WTC11 (cell line): ENCODE measurements around the gene LIFR. TPM values are rescaled to one million over a fixed set of nuclear protein-coding genes. Genes with fewer than 3 reads are reported as not detected.

Experiments
- ATAC-seq: fragments of 200-7000 bp; cut with Tn5 transposase; 2 replicates; pipeline ENCODE4 v1.10.0; 2021; ENCODE audit warnings: mild to moderate bottlenecking, moderate library complexity
- CTCF ChIA-PET: fragments of 300-600 bp; sonication (Branson Sonifier 250); formaldehyde crosslinking; loops from one replicate; lab custom pipeline; 2021; ENCODE audit warnings: antibody characterized with exemption; lab: Charles Lee
- POLR2A ChIA-PET: fragments of 350-600 bp; sonication (Branson Sonifier 250); formaldehyde crosslinking; loops from one replicate; lab custom pipeline; 2021; ENCODE audit warnings: antibody characterized with exemption; lab: Charles Lee
- DNase-seq: peaks from one replicate; pipeline ENCODE4 v3.0.0; 2021; ENCODE audit warnings: low spot score
- H3K27ac Mint-ChIP-seq: 2 replicates; pipeline ENCODE4 v1.8.0; 2021; ENCODE audit warnings: mixed read lengths
- H3K27me3 Mint-ChIP-seq: 2 replicates; pipeline ENCODE4 v1.8.0; 2021; ENCODE audit warnings: low read depth, mild to moderate bottlenecking, moderate library complexity, mixed read lengths
- H3K36me3 Mint-ChIP-seq: 2 replicates; pipeline ENCODE4 v1.8.0; 2021; ENCODE audit warnings: mixed read lengths
- H3K4me1 Mint-ChIP-seq: 2 replicates; pipeline ENCODE4 v1.8.0; 2022; ENCODE audit warnings: mixed read lengths
- H3K4me3 Mint-ChIP-seq: 2 replicates; pipeline ENCODE4 v1.8.0; 2021; ENCODE audit warnings: mild to moderate bottlenecking, moderate library complexity, mixed read lengths
- H3K9me3 Mint-ChIP-seq: 2 replicates; pipeline ENCODE4 v1.8.0; 2021; ENCODE audit warnings: mixed read lengths
- ATF2 ChIP-seq: sonication (generic); formaldehyde crosslinking; IDR thresholded peaks from 2 replicates; pipeline ENCODE4 v1.8.1; 2022; ENCODE audit warnings: low read depth, missing genetic modification reagents, borderline replicate concordance
- CBFB ChIP-seq: sonication (generic); formaldehyde crosslinking; IDR thresholded peaks from 2 replicates; pipeline ENCODE4 v1.8.1; 2022; ENCODE audit warnings: mild to moderate bottlenecking, low read depth, missing genetic modification reagents
- ETV6 ChIP-seq: sonication (generic); formaldehyde crosslinking; IDR thresholded peaks from 2 replicates; pipeline ENCODE4 v1.8.1; 2022; ENCODE audit warnings: mild to moderate bottlenecking, missing genetic modification reagents
- FOXJ3 ChIP-seq: sonication (generic); formaldehyde crosslinking; IDR thresholded peaks from 2 replicates; pipeline ENCODE4 v1.9.0; 2021; ENCODE audit warnings: missing genetic modification reagents, mild to moderate bottlenecking, borderline replicate concordance
- FOXK1 ChIP-seq: sonication (generic); formaldehyde crosslinking; IDR thresholded peaks from 2 replicates; pipeline ENCODE4 v1.8.0; 2022; ENCODE audit warnings: mild to moderate bottlenecking, moderate library complexity, missing genetic modification reagents
- FOXP1 ChIP-seq: sonication (generic); formaldehyde crosslinking; IDR thresholded peaks from 2 replicates; pipeline ENCODE4 v1.8.0; 2022; ENCODE audit warnings: missing genetic modification reagents, mild to moderate bottlenecking, moderate library complexity, borderline replicate concordance
- MYBL2 ChIP-seq: sonication (generic); formaldehyde crosslinking; IDR thresholded peaks from 2 replicates; pipeline ENCODE4 v1.8.1; 2023; ENCODE audit warnings: mild to moderate bottlenecking, moderate library complexity, missing genetic modification reagents
- NFE2L1 ChIP-seq: sonication (generic); formaldehyde crosslinking; IDR thresholded peaks from 2 replicates; pipeline ENCODE4 v1.8.1; 2023; ENCODE audit warnings: missing genetic modification reagents
- PRRX2 ChIP-seq: fragments of 250-450 bp; sonication (Bioruptor Pico); IDR thresholded peaks from 2 replicates; pipeline ENCODE4 v1.8.0; 2021; ENCODE audit warnings: mild to moderate bottlenecking
- SP1 ChIP-seq: sonication (generic); formaldehyde crosslinking; conservative IDR thresholded peaks from 2 replicates; pipeline ENCODE4 v1.8.1; 2022; ENCODE audit warnings: missing genetic modification reagents
- STAT6 ChIP-seq: sonication (generic); formaldehyde crosslinking; conservative IDR thresholded peaks from 2 replicates; pipeline ENCODE4 v1.8.1; 2023; ENCODE audit warnings: mild to moderate bottlenecking, low read depth, missing genetic modification reagents, moderate library complexity
- ZNF121 ChIP-seq: sonication (generic); formaldehyde crosslinking; IDR thresholded peaks from 2 replicates; pipeline ENCODE4 v1.8.0; 2023; ENCODE audit warnings: missing genetic modification reagents
- ZNF232 ChIP-seq: sonication (generic); formaldehyde crosslinking; IDR thresholded peaks from 2 replicates; pipeline ENCODE4 v1.8.0; 2022; ENCODE audit warnings: mild to moderate bottlenecking, missing genetic modification reagents
- ZNF512 ChIP-seq: sonication (generic); formaldehyde crosslinking; IDR thresholded peaks from 2 replicates; pipeline ENCODE4 v1.8.1; 2022; ENCODE audit warnings: missing genetic modification reagents, borderline replicate concordance
- total RNA-seq: library from RNA; stranded (reverse); gene quantifications from 3 replicates; pipeline ENCODE4 v1.2.3, GENCODE V29; 2021
- TF ChIP-seq, protein P1 (sequence below): fragments of 250-450 bp; sonication (Bioruptor Pico); IDR thresholded peaks from 2 replicates; pipeline ENCODE4 v1.8.0; 2021; ENCODE audit warnings: mild to moderate bottlenecking
- TF ChIP-seq, protein P2 (sequence below): fragments of 250-450 bp; sonication (Bioruptor Pico); conservative IDR thresholded peaks from 2 replicates; pipeline ENCODE4 v1.9.0; 2021; ENCODE audit warnings: mild to moderate bottlenecking
- TF ChIP-seq, protein P3 (sequence below): sonication (generic); formaldehyde crosslinking; IDR thresholded peaks from 2 replicates; pipeline ENCODE4 v1.8.1; 2023; ENCODE audit warnings: mild to moderate bottlenecking, moderate library complexity, missing genetic modification reagents
- TF ChIP-seq, protein P4 (sequence below): sonication (generic); formaldehyde crosslinking; IDR thresholded peaks from 2 replicates; pipeline ENCODE4 v1.8.1; 2023; ENCODE audit warnings: mild to moderate bottlenecking, missing genetic modification reagents
- TF ChIP-seq, protein P5 (sequence below): fragments of 250-450 bp; sonication (Bioruptor Pico); IDR thresholded peaks from 2 replicates; pipeline ENCODE4 v1.9.0; 2021; ENCODE audit warnings: moderate library complexity, mild to moderate bottlenecking, inconsistent platforms, borderline replicate concordance

Gene LIFR
- total RNA-seq, 1 experiment from 2014 or later, result 14.4 TPM

GRCh38 chr5:38465702-38466423 is 90.6 kb downstream of the LIFR start (continued):
- no peak for TF ChIP-seq STAT6 (CRISPR knock-in tag)
- TF ChIP-seq ETV6 (CRISPR knock-in tag), result no peak
- TF ChIP-seq, protein P1, sequence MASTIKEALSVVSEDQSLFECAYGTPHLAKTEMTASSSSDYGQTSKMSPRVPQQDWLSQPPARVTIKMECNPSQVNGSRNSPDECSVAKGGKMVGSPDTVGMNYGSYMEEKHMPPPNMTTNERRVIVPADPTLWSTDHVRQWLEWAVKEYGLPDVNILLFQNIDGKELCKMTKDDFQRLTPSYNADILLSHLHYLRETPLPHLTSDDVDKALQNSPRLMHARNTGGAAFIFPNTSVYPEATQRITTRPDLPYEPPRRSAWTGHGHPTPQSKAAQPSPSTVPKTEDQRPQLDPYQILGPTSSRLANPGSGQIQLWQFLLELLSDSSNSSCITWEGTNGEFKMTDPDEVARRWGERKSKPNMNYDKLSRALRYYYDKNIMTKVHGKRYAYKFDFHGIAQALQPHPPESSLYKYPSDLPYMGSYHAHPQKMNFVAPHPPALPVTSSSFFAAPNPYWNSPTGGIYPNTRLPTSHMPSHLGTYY (CRISPR knock-in tag), result no peak

- DNase-seq (no peak), ATAC-seq (no peak)
- Mint-ChIP-seq H3K4me1 (peaks cover 15% of the 10 kb centered on the region), H3K27me3 (no peaks in the 10 kb centered on the region), H3K36me3 (no peaks in the 10 kb centered on the region), H3K9me3 (peaks cover 5% of the 10 kb centered on the region; the same call in 1 of the 2 replicates), H3K4me3 (no peak overlapping the region), H3K27ac (no peak overlapping the region)
- ChIA-PET POLR2A (no interaction called here), CTCF (interaction anchor here (2.6 kb wide), 1 partner anchor 23 kb away, joined by 13 read pairs; no protein-coding TSS in a partner anchor)
- TF ChIP-seq FOXP1, result no peak
- no peak for TF ChIP-seq MYBL2 (CRISPR knock-in tag)
- no peak for TF ChIP-seq ZNF121 (CRISPR knock-in tag)
- TF ChIP-seq FOXK1 (CRISPR knock-in tag), result no peak
- no peak for TF ChIP-seq STAT6 (CRISPR knock-in tag)
- TF ChIP-seq NFE2L1 (CRISPR knock-in tag), result no peak
- no peak for TF ChIP-seq CBFB (CRISPR knock-in tag)
- no peak for TF ChIP-seq PRRX2 (CRISPR knock-in tag)
- no peak for TF ChIP-seq SP1 (CRISPR knock-in tag)
- TF ChIP-seq, protein P2, sequence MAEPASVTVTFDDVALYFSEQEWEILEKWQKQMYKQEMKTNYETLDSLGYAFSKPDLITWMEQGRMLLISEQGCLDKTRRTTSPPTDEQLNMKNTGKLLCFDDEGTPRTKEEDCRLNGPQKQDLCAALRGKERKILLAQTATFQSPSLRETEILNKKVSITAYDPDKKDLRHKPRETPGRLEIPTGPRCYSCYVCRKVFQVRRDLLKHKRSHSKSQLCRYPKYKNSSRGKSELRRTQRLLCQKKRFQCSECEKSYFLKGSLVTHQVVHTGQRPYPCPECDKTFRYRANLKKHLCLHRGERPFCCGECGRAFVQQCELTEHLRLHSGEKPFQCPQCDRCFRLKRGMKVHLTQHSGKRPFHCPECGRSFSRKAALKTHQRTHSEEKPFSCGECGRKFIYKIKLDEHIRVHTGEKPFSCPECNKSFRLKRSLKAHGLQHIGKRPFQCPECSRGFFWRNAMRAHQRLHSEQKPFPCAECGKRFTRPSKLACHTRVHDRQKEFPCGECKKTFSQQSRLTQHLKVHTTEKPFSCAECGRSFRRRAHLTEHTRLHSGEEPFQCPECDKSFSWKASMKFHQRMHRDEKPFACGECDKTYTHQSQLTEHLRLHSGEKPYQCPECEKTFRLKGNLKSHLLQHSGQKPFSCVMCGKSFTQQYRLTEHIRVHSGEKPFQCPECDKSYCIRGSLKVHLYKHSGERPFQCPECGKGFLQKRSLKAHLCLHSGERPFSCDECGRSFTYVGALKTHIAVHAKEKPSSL (CRISPR knock-in tag), result no peak
- TF ChIP-seq, protein P3, sequence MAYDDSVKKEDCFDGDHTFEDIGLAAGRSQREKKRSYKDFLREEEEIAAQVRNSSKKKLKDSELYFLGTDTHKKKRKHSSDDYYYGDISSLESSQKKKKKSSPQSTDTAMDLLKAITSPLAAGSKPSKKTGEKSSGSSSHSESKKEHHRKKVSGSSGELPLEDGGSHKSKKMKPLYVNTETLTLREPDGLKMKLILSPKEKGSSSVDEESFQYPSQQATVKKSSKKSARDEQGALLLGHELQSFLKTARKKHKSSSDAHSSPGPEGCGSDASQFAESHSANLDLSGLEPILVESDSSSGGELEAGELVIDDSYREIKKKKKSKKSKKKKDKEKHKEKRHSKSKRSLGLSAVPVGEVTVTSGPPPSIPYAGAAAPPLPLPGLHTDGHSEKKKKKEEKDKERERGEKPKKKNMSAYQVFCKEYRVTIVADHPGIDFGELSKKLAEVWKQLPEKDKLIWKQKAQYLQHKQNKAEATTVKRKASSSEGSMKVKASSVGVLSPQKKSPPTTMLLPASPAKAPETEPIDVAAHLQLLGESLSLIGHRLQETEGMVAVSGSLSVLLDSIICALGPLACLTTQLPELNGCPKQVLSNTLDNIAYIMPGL (CRISPR knock-in tag), result no peak
- TF ChIP-seq FOXJ3 (CRISPR knock-in tag), result no peak
- TF ChIP-seq, protein P4, sequence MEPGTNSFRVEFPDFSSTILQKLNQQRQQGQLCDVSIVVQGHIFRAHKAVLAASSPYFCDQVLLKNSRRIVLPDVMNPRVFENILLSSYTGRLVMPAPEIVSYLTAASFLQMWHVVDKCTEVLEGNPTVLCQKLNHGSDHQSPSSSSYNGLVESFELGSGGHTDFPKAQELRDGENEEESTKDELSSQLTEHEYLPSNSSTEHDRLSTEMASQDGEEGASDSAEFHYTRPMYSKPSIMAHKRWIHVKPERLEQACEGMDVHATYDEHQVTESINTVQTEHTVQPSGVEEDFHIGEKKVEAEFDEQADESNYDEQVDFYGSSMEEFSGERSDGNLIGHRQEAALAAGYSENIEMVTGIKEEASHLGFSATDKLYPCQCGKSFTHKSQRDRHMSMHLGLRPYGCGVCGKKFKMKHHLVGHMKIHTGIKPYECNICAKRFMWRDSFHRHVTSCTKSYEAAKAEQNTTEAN (CRISPR knock-in tag), result no peak
- TF ChIP-seq ZNF512 (CRISPR knock-in tag), result no peak
- TF ChIP-seq ZNF232 (CRISPR knock-in tag), result no peak
- TF ChIP-seq, protein P5, sequence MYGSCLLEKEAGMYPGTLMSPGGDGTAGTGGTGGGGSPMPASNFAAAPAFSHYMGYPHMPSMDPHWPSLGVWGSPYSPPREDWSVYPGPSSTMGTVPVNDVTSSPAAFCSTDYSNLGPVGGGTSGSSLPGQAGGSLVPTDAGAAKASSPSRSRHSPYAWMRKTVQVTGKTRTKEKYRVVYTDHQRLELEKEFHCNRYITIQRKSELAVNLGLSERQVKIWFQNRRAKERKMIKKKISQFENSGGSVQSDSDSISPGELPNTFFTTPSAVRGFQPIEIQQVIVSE (CRISPR knock-in tag), result no peak
- no peak for TF ChIP-seq ATF2
Observed at GRCh38 chr5:38465061-38465460, 91.4 kb downstream of the LIFR start.
